Peyer's patch (tissue), 4 donors: Measurements from ENCODE around the gene S100A4.
A peak's percentile ranks its signal among the peaks of the same experiment; 100 is the strongest.

Experiments
- POLR2A ChIP-seq, 2 donors: fragments of 450-650 bp; IDR thresholded peaks; one replicate each; pipeline ENCODE4 v1.5.1; 2017; ENCODE audit warnings: antibody characterized with exemption in 2 of 2, mild to moderate bottlenecking in 2 of 2, moderate library complexity in 2 of 2
- TF ChIP-seq, protein P1 (sequence below), 6 experiments: fragments of 450-650 bp in 4 of 6; fragments of 200-600 bp in 2 of 6; sonication (generic) in 1 of 6; IDR thresholded peaks; one replicate each; pipeline ENCODE4 v1.5.1; 2017 to 2019; ENCODE audit warnings: antibody characterized with exemption in 6 of 6, mild to moderate bottlenecking in 3 of 6, moderate library complexity in 1 of 6

DNA sequence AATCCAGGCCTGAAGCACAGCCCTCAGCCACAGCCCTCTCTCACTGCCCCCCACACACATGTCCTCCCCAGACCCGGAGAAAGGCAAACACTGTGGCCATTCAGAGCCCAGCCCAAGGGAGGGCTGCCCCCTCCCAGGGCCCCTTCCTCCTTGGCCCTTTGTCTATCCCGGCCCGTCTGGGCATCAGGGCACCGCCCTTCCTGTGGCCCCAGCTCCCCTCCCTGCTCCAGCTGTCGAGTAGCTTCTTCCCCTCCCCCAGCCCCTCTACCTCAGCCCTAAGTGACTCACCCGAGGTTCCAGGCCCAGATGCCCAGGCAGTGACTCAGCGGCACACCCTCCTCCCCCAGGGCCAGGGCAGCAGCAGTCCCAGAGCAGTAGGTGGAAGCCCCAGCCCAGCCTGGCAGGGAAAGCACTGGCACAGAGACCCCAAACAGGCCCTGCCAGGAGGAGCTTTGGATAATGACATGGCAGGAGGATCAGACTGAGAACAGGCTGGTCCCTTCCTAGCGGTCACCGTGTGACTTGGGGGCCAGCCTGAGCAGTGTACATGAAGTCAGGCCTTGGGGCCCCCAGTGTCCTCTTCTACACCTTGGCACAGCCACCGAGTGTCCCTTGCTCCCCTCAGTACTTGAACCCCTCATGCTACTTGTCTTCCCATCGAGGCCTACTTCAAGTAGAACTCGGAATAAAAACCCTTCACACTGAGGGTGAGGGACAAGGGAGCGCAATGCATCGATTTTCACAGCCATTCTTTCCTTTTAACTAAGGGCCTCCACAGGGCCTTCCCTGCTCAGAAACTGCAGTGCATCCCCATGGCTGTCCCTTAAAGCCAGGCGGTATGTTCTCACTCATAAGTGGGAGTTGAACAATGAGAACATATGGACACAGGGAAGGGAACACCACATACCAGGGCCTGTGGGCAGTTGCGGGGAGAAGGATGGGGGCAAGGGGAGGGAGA lies 21.1 kb upstream of the S100A4 start:
- TF ChIP-seq POLR2A (IDR thresholded peaks at IDR 0.05) = peak; percentile 79 to 97
- TF ChIP-seq, protein P1, sequence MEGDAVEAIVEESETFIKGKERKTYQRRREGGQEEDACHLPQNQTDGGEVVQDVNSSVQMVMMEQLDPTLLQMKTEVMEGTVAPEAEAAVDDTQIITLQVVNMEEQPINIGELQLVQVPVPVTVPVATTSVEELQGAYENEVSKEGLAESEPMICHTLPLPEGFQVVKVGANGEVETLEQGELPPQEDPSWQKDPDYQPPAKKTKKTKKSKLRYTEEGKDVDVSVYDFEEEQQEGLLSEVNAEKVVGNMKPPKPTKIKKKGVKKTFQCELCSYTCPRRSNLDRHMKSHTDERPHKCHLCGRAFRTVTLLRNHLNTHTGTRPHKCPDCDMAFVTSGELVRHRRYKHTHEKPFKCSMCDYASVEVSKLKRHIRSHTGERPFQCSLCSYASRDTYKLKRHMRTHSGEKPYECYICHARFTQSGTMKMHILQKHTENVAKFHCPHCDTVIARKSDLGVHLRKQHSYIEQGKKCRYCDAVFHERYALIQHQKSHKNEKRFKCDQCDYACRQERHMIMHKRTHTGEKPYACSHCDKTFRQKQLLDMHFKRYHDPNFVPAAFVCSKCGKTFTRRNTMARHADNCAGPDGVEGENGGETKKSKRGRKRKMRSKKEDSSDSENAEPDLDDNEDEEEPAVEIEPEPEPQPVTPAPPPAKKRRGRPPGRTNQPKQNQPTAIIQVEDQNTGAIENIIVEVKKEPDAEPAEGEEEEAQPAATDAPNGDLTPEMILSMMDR (IDR thresholded peaks at IDR 0.05) = peak in 1 of 6 experiments; percentile 16
